OCI-LY1 (cell line): ENCODE measurements around the gene HDAC10.

ENCODE experiments used
- H2AFZ ChIP-seq: fragments of 200-600 bp; sonication (generic), shearing (Covaris generic); 2 replicates; pipeline ENCODE4 v1.6.0; 2014; ENCODE audit warnings: antibody characterized with exemption, mild to moderate bottlenecking, low read length
- H3F3A ChIP-seq: fragments of 200-600 bp; sonication (generic), shearing (Covaris generic); 2 replicates; pipeline ENCODE4 v1.6.0; 2014; ENCODE audit warnings: mild to moderate bottlenecking, antibody characterized with exemption, low read length, moderate library complexity; ENCODE audit not compliant: insufficient read depth
- H3K27ac ChIP-seq: fragments of 200-600 bp; sonication (generic); 2 replicates; pipeline ENCODE4 v1.5.1; 2014; ENCODE audit warnings: low read length, mixed run types, mild to moderate bottlenecking, low read depth; ENCODE audit not compliant: poor library complexity, severe bottlenecking
- H3K27me3 ChIP-seq: fragments of 200-600 bp; sonication (generic); 2 replicates; pipeline ENCODE4 v1.6.0; 2014; ENCODE audit warnings: antibody characterized with exemption, mild to moderate bottlenecking, low read length, moderate library complexity; ENCODE audit not compliant: insufficient read depth
- H3K36me3 ChIP-seq: fragments of 200-600 bp; sonication (generic); 2 replicates; pipeline ENCODE4 v1.6.1; 2014; ENCODE audit warnings: mild to moderate bottlenecking, antibody characterized with exemption, low read length, moderate library complexity, mixed read lengths; ENCODE audit not compliant: insufficient read depth
- H3K4me1 ChIP-seq: fragments of 200-600 bp; sonication (generic); 2 replicates; pipeline ENCODE4 v1.5.1; 2014; ENCODE audit warnings: mild to moderate bottlenecking, low read length, moderate library complexity; ENCODE audit not compliant: insufficient read depth, severe bottlenecking
- H3K4me2 ChIP-seq: fragments of 200-600 bp; sonication (generic), shearing (Covaris generic); 2 replicates; pipeline ENCODE4 v1.6.1; 2014; ENCODE audit warnings: low read length
- H3K4me3 ChIP-seq: fragments of 200-600 bp; sonication (generic); 2 replicates; pipeline ENCODE4 v1.5.1; 2014; ENCODE audit warnings: low read length, low read depth, mild to moderate bottlenecking, mixed read lengths; ENCODE audit not compliant: poor library complexity, severe bottlenecking
- H3K79me2 ChIP-seq: fragments of 200-600 bp; shearing (Covaris generic); 2 replicates; pipeline ENCODE4 v1.6.1; 2016; ENCODE audit warnings: mixed run types, low read length, mixed read lengths; ENCODE audit not compliant: insufficient read depth
- H3K9ac ChIP-seq: fragments of 200-600 bp; sonication (generic), shearing (Covaris generic); 2 replicates; pipeline ENCODE4 v1.6.1; 2014; ENCODE audit warnings: mild to moderate bottlenecking, low read length, mixed read lengths
- H3K9me2 ChIP-seq: fragments of 200-600 bp; sonication (generic), shearing (Covaris generic); 2 replicates; pipeline ENCODE4 v1.6.1; 2014; ENCODE audit warnings: low read depth, mild to moderate bottlenecking, low read length, mixed read lengths
- H3K9me3 ChIP-seq: fragments of 200-600 bp; shearing (Covaris generic); 2 replicates; pipeline ENCODE4 v1.6.1; 2014; ENCODE audit warnings: low read length, mixed read lengths
- H4K20me1 ChIP-seq: fragments of 200-600 bp; sonication (generic), shearing (Covaris generic); 2 replicates; pipeline ENCODE4 v1.6.0; 2016; ENCODE audit warnings: mild to moderate bottlenecking, low read length; ENCODE audit not compliant: insufficient read depth
- EZH2 ChIP-seq: fragments of 200-600 bp; sonication (generic), shearing (Covaris generic); IDR thresholded peaks from 2 replicates; pipeline ENCODE4 v1.8.0; 2017; ENCODE audit warnings: borderline replicate concordance, mixed run types, mild to moderate bottlenecking, antibody characterized with exemption, low read length, moderate library complexity, mixed read lengths
- TF ChIP-seq, protein P1 (sequence below): fragments of 200-600 bp; sonication (generic), shearing (Covaris generic); IDR thresholded peaks from 2 replicates; pipeline ENCODE4 v1.5.1; 2017; ENCODE audit warnings: mild to moderate bottlenecking, antibody characterized with exemption, low read length, moderate library complexity, mixed read lengths

The HDAC10 gene

GRCh38 chr22:50289151-50289941 is 38.3 kb upstream of the HDAC10 start:
- H3K9ac ChIP-seq = no peak overlapping the region
- no peaks in the 10 kb centered on the region for H3K9me2 ChIP-seq
- H3K4me3 ChIP-seq = no peak overlapping the region
- TF ChIP-seq, protein P1, sequence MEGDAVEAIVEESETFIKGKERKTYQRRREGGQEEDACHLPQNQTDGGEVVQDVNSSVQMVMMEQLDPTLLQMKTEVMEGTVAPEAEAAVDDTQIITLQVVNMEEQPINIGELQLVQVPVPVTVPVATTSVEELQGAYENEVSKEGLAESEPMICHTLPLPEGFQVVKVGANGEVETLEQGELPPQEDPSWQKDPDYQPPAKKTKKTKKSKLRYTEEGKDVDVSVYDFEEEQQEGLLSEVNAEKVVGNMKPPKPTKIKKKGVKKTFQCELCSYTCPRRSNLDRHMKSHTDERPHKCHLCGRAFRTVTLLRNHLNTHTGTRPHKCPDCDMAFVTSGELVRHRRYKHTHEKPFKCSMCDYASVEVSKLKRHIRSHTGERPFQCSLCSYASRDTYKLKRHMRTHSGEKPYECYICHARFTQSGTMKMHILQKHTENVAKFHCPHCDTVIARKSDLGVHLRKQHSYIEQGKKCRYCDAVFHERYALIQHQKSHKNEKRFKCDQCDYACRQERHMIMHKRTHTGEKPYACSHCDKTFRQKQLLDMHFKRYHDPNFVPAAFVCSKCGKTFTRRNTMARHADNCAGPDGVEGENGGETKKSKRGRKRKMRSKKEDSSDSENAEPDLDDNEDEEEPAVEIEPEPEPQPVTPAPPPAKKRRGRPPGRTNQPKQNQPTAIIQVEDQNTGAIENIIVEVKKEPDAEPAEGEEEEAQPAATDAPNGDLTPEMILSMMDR = no peak
- no peak for TF ChIP-seq EZH2
- peaks cover 26% of the 10 kb centered on the region for H3K27me3 ChIP-seq
- H3K4me1 ChIP-seq = peaks cover 19% of the 10 kb centered on the region
- no peaks in the 10 kb centered on the region for H4K20me1 ChIP-seq
- no peak overlapping the region for H2AFZ ChIP-seq
- H3K36me3 ChIP-seq = no peaks in the 10 kb centered on the region
- no peaks in the 10 kb centered on the region for H3K79me2 ChIP-seq
- no peaks in the 10 kb centered on the region for H3F3A ChIP-seq
- no peak overlapping the region for H3K27ac ChIP-seq
- no peak overlapping the region for H3K4me2 ChIP-seq
- no peaks in the 10 kb centered on the region for H3K9me3 ChIP-seq

DNA sequence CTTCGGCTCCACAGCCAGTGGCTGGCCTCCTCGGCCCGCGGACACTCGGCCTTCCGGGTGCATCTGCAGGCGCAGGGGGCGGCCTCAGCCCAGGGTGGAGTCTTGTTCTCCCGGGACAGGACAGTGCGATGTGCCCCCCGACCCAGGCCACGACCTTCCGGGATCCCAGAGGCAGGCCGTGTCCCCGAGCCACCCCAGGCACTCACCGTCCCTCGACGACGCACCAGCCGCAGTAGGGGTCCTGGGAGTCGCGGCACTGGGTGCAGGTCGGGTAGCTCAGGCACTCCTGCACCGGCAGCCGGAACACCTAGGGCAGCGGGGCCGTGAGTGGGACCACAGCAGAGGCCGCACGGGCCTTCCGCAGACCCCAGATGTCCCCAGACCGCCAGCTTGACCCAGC is 36.7 kb upstream of the HDAC10 start:
- Histone ChIP-seq H4K20me1 (no peaks in the 10 kb centered on the region), H3K9me2 (no peaks in the 10 kb centered on the region), H3K9me3 (no peaks in the 10 kb centered on the region), H3K9ac (no peak overlapping the region), H3K36me3 (no peaks in the 10 kb centered on the region), H3F3A (no peaks in the 10 kb centered on the region), H3K4me3 (no peak overlapping the region), H3K27ac (no peak overlapping the region), H3K79me2 (no peaks in the 10 kb centered on the region), H3K4me1 (peaks cover 13% of the 10 kb centered on the region), H3K27me3 (peaks cover 23% of the 10 kb centered on the region), H2AFZ (no peak overlapping the region), H3K4me2 (no peak overlapping the region)
- TF ChIP-seq, protein P1 = no peak
- no peak for TF ChIP-seq EZH2

DNA sequence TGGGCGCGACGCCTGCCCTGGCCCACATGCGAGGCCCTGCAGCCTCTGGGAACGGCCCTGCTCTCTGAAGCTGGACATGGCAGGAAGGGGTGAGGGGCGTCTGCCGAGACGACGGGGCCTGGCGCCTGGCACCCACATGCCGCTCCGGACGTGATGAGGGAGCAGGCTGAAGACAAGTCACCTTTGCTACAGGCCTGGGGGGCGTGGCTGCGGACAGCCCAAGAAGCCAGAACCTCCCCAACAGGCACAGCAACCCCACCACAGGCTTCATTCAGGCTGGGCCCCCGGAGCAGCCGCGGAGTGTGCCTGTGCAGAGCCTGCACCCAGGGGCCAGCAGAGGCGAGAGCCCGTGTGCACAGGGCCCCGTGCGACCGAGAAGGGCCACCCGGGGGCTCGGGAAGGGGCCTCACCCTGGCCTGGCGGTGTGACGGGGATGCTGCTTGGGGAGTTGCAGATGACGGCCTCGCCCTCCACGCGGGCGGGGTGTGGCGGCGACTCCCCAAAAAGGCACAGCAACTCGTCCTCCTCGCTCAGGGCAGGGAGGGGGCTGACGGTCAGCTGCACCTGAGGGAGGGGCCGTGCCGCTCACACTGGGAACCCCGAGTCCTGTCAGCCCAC is 35.7 kb upstream of the HDAC10 start:
- no peak overlapping the region for H3K9ac ChIP-seq
- H3K27ac ChIP-seq = no peak overlapping the region
- no peaks in the 10 kb centered on the region for H4K20me1 ChIP-seq
- peaks cover 4% of the 10 kb centered on the region for H3K4me1 ChIP-seq
- no peaks in the 10 kb centered on the region for H3K36me3 ChIP-seq
- H2AFZ ChIP-seq = no peak overlapping the region
- no peaks in the 10 kb centered on the region for H3K79me2 ChIP-seq
- no peaks in the 10 kb centered on the region for H3K9me2 ChIP-seq
- no peak overlapping the region for H3K4me3 ChIP-seq
- no peaks in the 10 kb centered on the region for H3F3A ChIP-seq
- peaks cover 21% of the 10 kb centered on the region for H3K27me3 ChIP-seq
- no peaks in the 10 kb centered on the region for H3K9me3 ChIP-seq
- no peak for TF ChIP-seq EZH2
- TF ChIP-seq, protein P1 = no peak
- H3K4me2 ChIP-seq = no peak overlapping the region
